IPS DF 6.9 (cell line): ENCODE results near the gene ZNF804B.
"Not testable (repeated sequence)": the region's sequence is repeated elsewhere in the genome, so short reads cannot be mapped to it uniquely, and the experiment has no call there.

Experiments
- DNase-seq: peaks from one replicate; pipeline ENCODE4 v3.0.0-alpha.2; 2013; ENCODE audit warnings: low read depth, low spot score
- H3K27ac ChIP-seq: one replicate; pipeline ENCODE4 v1.5.1; 2013; ENCODE audit warnings: low read length, control low read depth
- H3K27me3 ChIP-seq: 2 replicates; pipeline ENCODE4 v1.6.1; 2013; ENCODE audit warnings: mild to moderate bottlenecking, low read length; ENCODE audit not compliant: control insufficient read depth, insufficient read depth
- H3K36me3 ChIP-seq: 2 replicates; pipeline ENCODE4 v1.6.1; 2013; ENCODE audit warnings: low read length; ENCODE audit not compliant: control insufficient read depth, insufficient read depth
- H3K4me1 ChIP-seq: 2 replicates; pipeline ENCODE4 v1.6.1; 2013; ENCODE audit warnings: low read length; ENCODE audit not compliant: control insufficient read depth, insufficient read depth
- H3K4me3 ChIP-seq: 2 replicates; pipeline ENCODE4 v1.5.1; 2013; ENCODE audit warnings: mild to moderate bottlenecking, low read length
- H3K9me3 ChIP-seq: 2 replicates; pipeline ENCODE4 v1.6.1; 2013; ENCODE audit warnings: low read length, inconsistent platforms; ENCODE audit not compliant: control insufficient read depth, insufficient read depth
- WGBS: extraction: QIAGEN DNeasy Blood & Tissue Kit; methylation state at CpG from one replicate; pipeline ENCODE4 v1.1.7; 2013; ENCODE audit warnings: mixed read lengths, missing lambda C conversion rate; ENCODE audit not compliant: insufficient read length, insufficient coverage; 5-methylcytosine and 5-hydroxymethylcytosine counted together

The ZNF804B gene

GRCh38 chr7:89228688-89229171 lies 469.2 kb downstream of the ZNF804B start:
- not testable (repeated sequence) for H3K27ac ChIP-seq, H3K9me3 ChIP-seq, H3K4me3 ChIP-seq, H3K4me1 ChIP-seq, DNase-seq, H3K27me3 ChIP-seq, H3K36me3 ChIP-seq
- WGBS: no CpG with 5 or more reads among the region's 31 CpGs

GRCh38 chr7:89238156-89238555 lies 478.7 kb downstream of the ZNF804B start:
- Histone ChIP-seq H3K4me3 (no peak overlapping the region), H3K4me1 (no peaks in the 10 kb centered on the region), H3K9me3 (no peaks in the 10 kb centered on the region), H3K36me3 (no peaks in the 10 kb centered on the region), H3K27ac (no peak overlapping the region), H3K27me3 (no peaks in the 10 kb centered on the region)
- no peak for DNase-seq

GRCh38 chr7:89246196-89246595 lies 486.7 kb downstream of the ZNF804B start:
- no peaks in the 10 kb centered on the region for H3K9me3 ChIP-seq
- H3K27ac ChIP-seq: no peak overlapping the region
- DNase-seq: no peak
- H3K27me3 ChIP-seq: no peaks in the 10 kb centered on the region
- no peak overlapping the region for H3K4me3 ChIP-seq
- no peaks in the 10 kb centered on the region for H3K4me1 ChIP-seq
- H3K36me3 ChIP-seq: no peaks in the 10 kb centered on the region

GRCh38 chr7:89247207-89247606 lies 487.7 kb downstream of the ZNF804B start:
- WGBS: no CpG with 5 or more reads among the region's 3 CpGs
- Histone ChIP-seq H3K4me1 (no peaks in the 10 kb centered on the region), H3K36me3 (no peaks in the 10 kb centered on the region), H3K4me3 (no peak overlapping the region), H3K9me3 (no peaks in the 10 kb centered on the region), H3K27ac (no peak overlapping the region), H3K27me3 (no peaks in the 10 kb centered on the region)
- DNase-seq: no peak

GRCh38 chr7:89259085-89259484 lies 499.6 kb downstream of the ZNF804B start:
- no peaks in the 10 kb centered on the region for H3K9me3 ChIP-seq
- no peaks in the 10 kb centered on the region for H3K4me1 ChIP-seq
- H3K27ac ChIP-seq: no peak overlapping the region
- DNase-seq: no peak
- no CpG with 5 or more reads among the region's 2 CpGs for WGBS
- H3K27me3 ChIP-seq: no peaks in the 10 kb centered on the region
- no peaks in the 10 kb centered on the region for H3K36me3 ChIP-seq
- no peak overlapping the region for H3K4me3 ChIP-seq

GRCh38 chr7:89264126-89264525 lies 504.6 kb downstream of the ZNF804B start:
- no peaks in the 10 kb centered on the region for H3K4me1 ChIP-seq
- DNase-seq: no peak
- H3K4me3 ChIP-seq: no peak overlapping the region
- no peaks in the 10 kb centered on the region for H3K9me3 ChIP-seq
- no peak overlapping the region for H3K27ac ChIP-seq
- H3K27me3 ChIP-seq: no peaks in the 10 kb centered on the region
- no CpG with 5 or more reads among the region's 4 CpGs for WGBS
- H3K36me3 ChIP-seq: no peaks in the 10 kb centered on the region

- H3K27ac ChIP-seq: no peak overlapping the region
- DNase-seq: no peak
- H3K4me3 ChIP-seq: no peak overlapping the region
- no peaks in the 10 kb centered on the region for H3K9me3 ChIP-seq
- H3K27me3 ChIP-seq: no peaks in the 10 kb centered on the region
- H3K4me1 ChIP-seq: no peaks in the 10 kb centered on the region
- H3K36me3 ChIP-seq: no peaks in the 10 kb centered on the region
- WGBS: no CpG with 5 or more reads among the region's 2 CpGs
Measured at GRCh38 chr7:89265631-89266030, 506.1 kb downstream of the ZNF804B start.

GRCh38 chr7:89283302-89283701 lies 523.8 kb downstream of the ZNF804B start:
- Histone ChIP-seq H3K4me3 (no peak overlapping the region), H3K4me1 (no peaks in the 10 kb centered on the region), H3K27me3 (no peaks in the 10 kb centered on the region), H3K36me3 (no peaks in the 10 kb centered on the region), H3K9me3 (no peaks in the 10 kb centered on the region), H3K27ac (no peak overlapping the region)
- no CpG with 5 or more reads among the region's 2 CpGs for WGBS
- DNase-seq: no peak

- H3K27me3 ChIP-seq: no peaks in the 10 kb centered on the region
- H3K27ac ChIP-seq: no peak overlapping the region
- H3K9me3 ChIP-seq: no peaks in the 10 kb centered on the region
- H3K36me3 ChIP-seq: no peaks in the 10 kb centered on the region
- DNase-seq: no peak
- no peaks in the 10 kb centered on the region for H3K4me1 ChIP-seq
- no peak overlapping the region for H3K4me3 ChIP-seq
Measured at GRCh38 chr7:89308535-89308934, 549.0 kb downstream of the ZNF804B start.

- Histone ChIP-seq H3K4me3 (no peak overlapping the region), H3K27ac (no peak overlapping the region), H3K9me3 (no peaks in the 10 kb centered on the region), H3K4me1 (no peaks in the 10 kb centered on the region), H3K27me3 (no peaks in the 10 kb centered on the region), H3K36me3 (no peaks in the 10 kb centered on the region)
- no CpG with 5 or more reads among the region's 4 CpGs for WGBS
- no peak for DNase-seq
Measured at GRCh38 chr7:89311886-89312285, 552.4 kb downstream of the ZNF804B start.

GRCh38 chr7:89312551-89312950 lies 553.1 kb downstream of the ZNF804B start:
- no peak for DNase-seq
- H3K36me3 ChIP-seq: no peaks in the 10 kb centered on the region
- no peak overlapping the region for H3K4me3 ChIP-seq
- H3K27ac ChIP-seq: no peak overlapping the region
- H3K9me3 ChIP-seq: no peaks in the 10 kb centered on the region
- no peaks in the 10 kb centered on the region for H3K27me3 ChIP-seq
- H3K4me1 ChIP-seq: no peaks in the 10 kb centered on the region
